ENCODE measurements around the gene NMT2. TPM values are rescaled to one million over a fixed set of nuclear protein-coding genes. Genes with fewer than 3 reads are reported as not detected.

NMT2 gene
- total and polyA plus RNA-seq, 2 of the 4 experiments (the other 2 are of a cell fraction), result 18.7 to 41.0 TPM

GRCh38 chr10:15140698-15141097 is 27.8 kb downstream of the NMT2 start:
- no peak overlapping the region for H3K23ac ChIP-seq (ENCODE audit: low read depth, low read length)
- no peaks in the 10 kb centered on the region for H3K27me3 ChIP-seq (ENCODE audit: control insufficient read depth, insufficient read depth, low read length)
- TF ChIP-seq CTCF (conservative IDR thresholded peaks at IDR 0.05; ENCODE audit: low read depth, low read length), result no peak
- TF ChIP-seq MXI1 (IDR thresholded peaks at IDR 0.05; ENCODE audit: borderline replicate concordance, low read depth, low read length), result no peak
- no peak for TF ChIP-seq FOS (IDR thresholded peaks at IDR 0.05; ENCODE audit: low read depth, low read length)
- TF ChIP-seq SMC3 (IDR thresholded peaks at IDR 0.05; ENCODE audit: low read depth, low read length), result no peak
- no peak for TF ChIP-seq ELK1 (IDR thresholded peaks at IDR 0.05; ENCODE audit: borderline replicate concordance, low read depth, low read length)
- TF ChIP-seq USF2 (IDR thresholded peaks at IDR 0.05; ENCODE audit: low read depth, low read length), result no peak
- TF ChIP-seq CEBPB (IDR thresholded peaks at IDR 0.05; ENCODE audit: low read depth, low read length), result no peak
- TF ChIP-seq RCOR1 (IDR thresholded peaks at IDR 0.05; ENCODE audit: insufficient replicate concordance, low read length), result no peak
- TF ChIP-seq NFE2L2 (IDR thresholded peaks at IDR 0.05; ENCODE audit: low read depth, low read length), result no peak
- TF ChIP-seq CHD1 (IDR thresholded peaks at IDR 0.05; ENCODE audit: low read depth, low read length), result no peak
- no peak for TF ChIP-seq POLR2A (IDR thresholded peaks at IDR 0.05; ENCODE audit: low read depth, low read length)
- TF ChIP-seq RAD21 (IDR thresholded peaks at IDR 0.05; ENCODE audit: low read length), result no peak
- no peak for TF ChIP-seq RFX5 (IDR thresholded peaks at IDR 0.05; ENCODE audit: low read depth, low read length)
- H3K4me2 ChIP-seq (ENCODE audit: low read depth, low read length), result no peak overlapping the region
- dilution Hi-C loops (cut with HindIII; ENCODE audit: low sequenced_read_pairs, unreplicated experiment), result no loop called here
- no peak overlapping the region for H2BK120ac ChIP-seq (ENCODE audit: low read depth, low read length)
- no CpG with 5 or more reads among the region's 7 CpGs for WGBS, 2 experiments (ENCODE audit: extremely low coverage in 2 of 2, insufficient read length in 1 of 2)
- no TSS peak for BruUV-seq (replicated peaks)
- no peak overlapping the region for H3K4me3 ChIP-seq (ENCODE audit: insufficient read depth, low read depth, low read length)
- no peak overlapping the region for H2AK5ac ChIP-seq (ENCODE audit: low read depth, low read length)
- no peak overlapping the region for H4K5ac ChIP-seq (ENCODE audit: low read depth, low read length)
- 0 out of 2 replicates have a peak, but pooled peaks cover 2% of the 10 kb centered on the region for H4K20me1 ChIP-seq (ENCODE audit: insufficient read depth, low read length)
- no peaks in the 10 kb centered on the region; the same call in none of the 2 replicates for H3K9me1 ChIP-seq (ENCODE audit: insufficient read depth, low read length)
- CTCF ChIA-PET, result no interaction called here
- H3K27ac ChIP-seq (ENCODE audit: insufficient read depth, low read length), result no peak overlapping the region
- no peak overlapping the region for H3K18ac ChIP-seq (ENCODE audit: low read depth, low read length)
- no peak overlapping the region for H4K8ac ChIP-seq (ENCODE audit: low read depth in 2 of 2, low read length in 2 of 2)
- DNase-seq (no peak), ATAC-seq (ENCODE audit: low read depth) (no peak)
- no peak overlapping the region for H2AK9ac ChIP-seq (replicated peaks; ENCODE audit: low read depth, low read length, poor library complexity)
- intact Hi-C loops (cut with micrococcal nuclease), result no loop called here
- H3K9ac ChIP-seq (ENCODE audit: low read depth, low read length), result no peak overlapping the region
- no peak overlapping the region for H2BK20ac ChIP-seq (ENCODE audit: low read depth, low read length)
- H2BK5ac ChIP-seq (ENCODE audit: low read depth, low read length, poor library complexity, severe bottlenecking), result no peak overlapping the region
- H3K56ac ChIP-seq (ENCODE audit: extremely low read depth, insufficient read depth, low read length), result no peak overlapping the region
- H3K4me1 ChIP-seq (ENCODE audit: control insufficient read depth, insufficient read depth, low read length), result no peaks in the 10 kb centered on the region; the same call in 1 of the 2 replicates
- peaks cover 4% of the 10 kb centered on the region for H3K36me3 ChIP-seq (ENCODE audit: control insufficient read depth, insufficient read depth, low read length)
- H3K9me3 ChIP-seq (ENCODE audit: control insufficient read depth, insufficient read depth, low read length), result no peaks in the 10 kb centered on the region
- no peak overlapping the region for H3K14ac ChIP-seq (replicated peaks; ENCODE audit: low read depth, low read length)
- POLR2A ChIA-PET (ENCODE audit: unreplicated experiment), result no interaction called here
- in situ Hi-C loops (cut with MboI; ENCODE audit: low sequenced_read_pairs), result no loop called here
- no peak overlapping the region for H2BK15ac ChIP-seq (ENCODE audit: low read depth, low read length)
- H2AFZ ChIP-seq (replicated peaks; ENCODE audit: low read length, poor library complexity), result no peak overlapping the region
- H3K4ac ChIP-seq (ENCODE audit: low read depth, low read length), result no peak overlapping the region
- no peak overlapping the region for H4K91ac ChIP-seq (ENCODE audit: insufficient read depth, low read depth, low read length)
- peaks cover 29 to 35% of the 10 kb centered on the region in 2 experiments for H3K79me1 ChIP-seq (ENCODE audit: low read depth in 1 of 2, low read length in 2 of 2)
